ENCODE data around the gene P2RX4. TPM values are rescaled to one million over a fixed set of nuclear protein-coding genes. Genes with fewer than 3 reads are reported as not detected.

Gene P2RX4
- total and polyA plus RNA-seq, 9 of the 15 experiments (the other 6 are each of a cell fraction or from before 2014, with no cell fraction given), result 6.6 to 21.5 (median 11.7) TPM

DNA sequence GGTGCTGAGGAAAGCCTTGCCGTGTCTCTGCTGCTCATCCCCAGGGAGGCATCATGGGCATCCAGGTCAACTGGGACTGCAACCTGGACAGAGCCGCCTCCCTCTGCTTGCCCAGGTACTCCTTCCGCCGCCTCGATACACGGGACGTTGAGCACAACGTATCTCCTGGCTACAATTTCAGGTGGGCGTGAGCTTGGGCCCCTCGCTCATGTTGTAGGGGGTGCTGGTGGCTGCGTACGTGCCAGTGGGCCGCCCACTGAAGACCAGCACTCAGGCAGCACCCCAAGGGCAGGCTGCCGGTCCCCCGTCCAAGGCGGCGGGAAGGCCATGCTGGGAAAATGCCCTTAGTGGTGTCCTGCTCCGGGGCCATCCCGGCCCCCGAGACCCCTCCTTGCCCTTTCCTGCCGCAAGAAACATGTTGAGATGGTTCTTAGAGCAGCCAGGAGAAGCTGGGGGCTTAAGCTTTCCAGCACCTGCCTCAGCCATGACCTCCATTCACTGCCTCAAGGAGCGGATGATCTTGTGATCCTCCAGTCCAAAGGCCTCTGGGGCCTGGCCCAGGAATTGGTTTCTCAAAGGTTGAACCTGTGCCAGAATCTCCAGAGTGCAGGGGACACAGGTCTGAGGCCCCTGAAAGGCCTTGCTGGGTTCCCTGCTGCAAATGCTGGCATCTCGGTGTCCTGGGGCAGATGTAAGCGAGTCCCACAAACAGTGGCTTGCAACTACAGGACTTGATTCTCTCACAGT lies 19.2 kb downstream of the P2RX4 start:
- no peak overlapping the region for H3K4me3 ChIP-seq
- ChIA-PET POLR2A (interaction anchor here (0.5 to 1.5 kb wide), 3 partner anchors 9 to 35 kb away, joined by 3 to 5 read pairs (median 3); no protein-coding TSS in a partner anchor), CTCF (ENCODE audit: low intra/inter-chr PET ratio) (interaction anchor here (1.5 to 2.5 kb wide), 2 partner anchors 168 to 224 kb away, joined by 6 to 19 read pairs; no protein-coding TSS in a partner anchor)
- no peaks in the 10 kb centered on the region for H3K9me3 ChIP-seq (replicated peaks; ENCODE audit: control insufficient read depth, insufficient read depth, low read depth, low read length)
- in situ Hi-C loops (cut with MboI) (loop anchor here (5.0 kb wide), 1 partner anchor 167 kb away; no protein-coding TSS in a partner anchor), intact Hi-C loops (cut with micrococcal nuclease) (no loop called here)
- no peaks in the 10 kb centered on the region for H3K27me3 ChIP-seq (ENCODE audit: control insufficient read depth in 2 of 2, insufficient read depth in 2 of 2, low read length in 2 of 2)
- TF ChIP-seq E2F6 (IDR thresholded peaks at IDR 0.05; ENCODE audit: borderline replicate concordance in 1 of 2, extremely low read depth in 1 of 2, insufficient read depth in 1 of 2, insufficient read length in 1 of 2, low read depth in 1 of 2, low read length in 1 of 2, poor library complexity in 1 of 2, severe bottlenecking in 1 of 2) (no peak), SETDB1 (IDR thresholded peaks at IDR 0.05; ENCODE audit: low read length) (no peak), POU5F1 (IDR thresholded peaks at IDR 0.05; ENCODE audit: borderline replicate concordance, low read depth, low read length, partially characterized antibody) (no peak), POLR2G (IDR thresholded peaks at IDR 0.05; ENCODE audit: low read depth, low read length) (peak; percentile 67), WHSC1 (IDR thresholded peaks at IDR 0.05; ENCODE audit: low read length) (peak; percentile 33), NCOA1 (IDR thresholded peaks at IDR 0.05; ENCODE audit: low read depth) (no peak), ZNF124 (CRISPR knock-in tag; IDR thresholded peaks at IDR 0.05) (no peak), TEAD1 (CRISPR knock-in tag; IDR thresholded peaks at IDR 0.05) (no peak)
- TF ChIP-seq, protein P1, sequence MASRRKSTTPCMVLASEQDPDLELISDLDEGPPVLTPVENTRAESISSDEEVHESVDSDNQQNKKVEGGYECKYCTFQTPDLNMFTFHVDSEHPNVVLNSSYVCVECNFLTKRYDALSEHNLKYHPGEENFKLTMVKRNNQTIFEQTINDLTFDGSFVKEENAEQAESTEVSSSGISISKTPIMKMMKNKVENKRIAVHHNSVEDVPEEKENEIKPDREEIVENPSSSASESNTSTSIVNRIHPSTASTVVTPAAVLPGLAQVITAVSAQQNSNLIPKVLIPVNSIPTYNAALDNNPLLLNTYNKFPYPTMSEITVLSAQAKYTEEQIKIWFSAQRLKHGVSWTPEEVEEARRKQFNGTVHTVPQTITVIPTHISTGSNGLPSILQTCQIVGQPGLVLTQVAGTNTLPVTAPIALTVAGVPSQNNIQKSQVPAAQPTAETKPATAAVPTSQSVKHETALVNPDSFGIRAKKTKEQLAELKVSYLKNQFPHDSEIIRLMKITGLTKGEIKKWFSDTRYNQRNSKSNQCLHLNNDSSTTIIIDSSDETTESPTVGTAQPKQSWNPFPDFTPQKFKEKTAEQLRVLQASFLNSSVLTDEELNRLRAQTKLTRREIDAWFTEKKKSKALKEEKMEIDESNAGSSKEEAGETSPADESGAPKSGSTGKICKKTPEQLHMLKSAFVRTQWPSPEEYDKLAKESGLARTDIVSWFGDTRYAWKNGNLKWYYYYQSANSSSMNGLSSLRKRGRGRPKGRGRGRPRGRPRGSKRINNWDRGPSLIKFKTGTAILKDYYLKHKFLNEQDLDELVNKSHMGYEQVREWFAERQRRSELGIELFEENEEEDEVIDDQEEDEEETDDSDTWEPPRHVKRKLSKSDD (conservative IDR thresholded peaks at IDR 0.05; ENCODE audit: low read length), result no peak
- no peak for ATAC-seq
- BruUV-seq (replicated peaks), result no TSS peak
- H2AFZ ChIP-seq (ENCODE audit: low read depth, low read length), result no peak overlapping the region
- H3K4me1 ChIP-seq (replicated peaks in 1 of 2; ENCODE audit: control insufficient read depth in 2 of 2, insufficient read depth in 2 of 2, low read length in 2 of 2), result peaks cover under 1 to 12% of the 10 kb centered on the region in 2 experiments; a peak in 2 of 5 replicates
- peaks cover 8% of the 10 kb centered on the region; the same call in 1 of the 3 replicates for H3K36me3 ChIP-seq (ENCODE audit: control insufficient read depth, insufficient read depth, low read length)
- H3K79me2 ChIP-seq (ENCODE audit: control insufficient read depth, insufficient read depth, low read length), result no peaks in the 10 kb centered on the region
- H3K9me1 ChIP-seq (ENCODE audit: control insufficient read depth, insufficient read depth, low read length), result no peaks in the 10 kb centered on the region
- H3K9ac ChIP-seq (ENCODE audit: insufficient read depth in 1 of 2, low read depth in 2 of 2, low read length in 2 of 2), result no peak overlapping the region
- H3K4me2 ChIP-seq (ENCODE audit: insufficient read depth, low read length), result no peak overlapping the region
- no peak overlapping the region for H3K27ac ChIP-seq (ENCODE audit: extremely low read depth, low read depth, low read length)
- no peak for DNase-seq (ENCODE audit: extremely low read depth in 1 of 4, low spot score in 3 of 4)
- 92% methylated on average over 22 of the region's 24 CpGs for WGBS (ENCODE audit: insufficient coverage, low coverage, missing lambda C conversion rate)
- no peaks in the 10 kb centered on the region for H4K20me1 ChIP-seq (replicated peaks; ENCODE audit: control insufficient read depth, insufficient read depth, low read length)
- no peak for FAIRE-seq
